Fibroblast of peridontal ligament (primary cell): ENCODE data around the gene EVA1A.

Experiments used
- DNase-seq: peaks from one replicate; pipeline ENCODE4 v3.0.0-alpha.2; 2010; ENCODE audit errors: extremely low read depth

Gene EVA1A

DNA sequence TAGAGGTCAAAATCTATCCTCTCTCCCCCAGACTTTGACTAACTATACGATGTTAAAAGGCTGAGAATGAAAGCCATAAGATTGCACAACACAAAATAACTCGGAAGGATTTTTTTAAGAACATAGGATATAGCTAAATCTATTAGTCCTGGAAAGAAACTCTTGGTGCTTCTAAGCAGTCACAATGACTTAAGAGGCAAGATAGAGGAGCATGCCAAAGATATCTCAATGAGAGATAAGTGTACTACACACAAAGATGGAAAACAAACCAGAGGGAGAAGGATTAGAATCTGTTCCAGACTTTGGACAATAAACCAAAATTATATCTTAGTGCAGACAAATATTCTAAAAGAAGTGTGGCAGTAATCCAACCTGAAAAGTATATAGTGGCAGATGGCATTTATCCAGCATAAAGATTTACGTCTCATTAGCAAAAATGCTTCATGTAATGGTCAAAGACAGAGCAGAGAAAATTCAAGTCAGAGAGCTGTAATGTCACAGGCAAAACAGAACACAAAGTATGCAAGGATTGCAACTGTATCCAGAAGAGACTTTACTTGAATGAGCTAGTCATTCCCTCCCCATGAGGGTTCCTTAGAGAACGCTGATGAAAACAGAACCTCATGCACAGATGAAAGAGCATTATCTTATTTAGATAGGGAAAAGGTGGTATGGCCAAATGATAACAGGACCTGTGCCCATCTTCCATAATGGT lies 28.8 kb upstream of the EVA1A start:
- peak; percentile 45 for DNase-seq

DNA sequence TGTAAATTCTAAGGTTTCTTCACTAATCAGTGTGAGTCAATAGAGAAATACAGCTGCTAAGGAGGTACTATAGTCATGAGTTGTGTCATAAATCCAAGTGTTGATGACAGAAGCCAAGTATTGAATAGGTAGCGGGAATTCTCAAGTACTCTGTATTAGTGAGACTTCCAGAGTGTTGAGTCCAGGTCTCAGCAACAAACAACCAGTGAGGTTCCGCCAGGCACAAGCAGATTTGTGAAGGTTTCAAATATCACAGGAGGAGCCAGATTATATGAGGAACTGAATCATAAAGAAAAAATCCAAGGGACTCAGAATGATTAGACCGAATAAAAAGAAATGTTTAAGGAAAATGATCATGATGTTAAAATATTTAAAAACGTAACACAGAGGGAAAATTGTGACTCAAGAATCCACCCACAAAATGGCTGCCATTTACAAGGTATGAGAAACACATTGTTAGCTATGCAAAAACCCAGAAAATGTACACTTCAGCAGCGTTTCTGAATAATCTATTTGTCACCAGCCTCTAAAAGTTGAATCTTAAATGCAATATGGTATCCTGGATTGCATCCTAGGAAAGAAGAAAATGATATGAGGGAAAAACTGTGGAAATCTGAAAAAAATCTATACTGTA lies 27.3 kb upstream of the EVA1A start:
- DNase-seq, result peak; percentile 83

DNA sequence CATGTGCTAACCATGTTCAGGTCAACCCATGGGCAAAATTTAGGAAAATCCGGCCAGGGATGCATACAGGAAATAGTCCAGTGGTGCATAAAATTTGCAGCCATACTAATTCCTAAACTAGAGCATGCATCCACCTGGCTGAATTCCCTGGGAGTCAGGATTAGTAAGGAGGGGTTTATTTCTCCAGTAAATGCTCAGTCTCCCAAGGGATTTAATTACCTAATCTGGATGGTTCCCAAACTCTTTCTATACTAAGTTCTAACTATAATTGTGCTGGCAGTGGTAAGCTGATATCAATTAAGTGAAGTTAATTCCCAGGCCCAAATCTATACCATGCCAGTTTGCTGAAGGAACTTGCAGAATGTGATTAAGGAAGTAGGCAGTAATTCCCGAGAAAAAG lies 26.2 kb upstream of the EVA1A start:
- DNase-seq, result no peak

DNA sequence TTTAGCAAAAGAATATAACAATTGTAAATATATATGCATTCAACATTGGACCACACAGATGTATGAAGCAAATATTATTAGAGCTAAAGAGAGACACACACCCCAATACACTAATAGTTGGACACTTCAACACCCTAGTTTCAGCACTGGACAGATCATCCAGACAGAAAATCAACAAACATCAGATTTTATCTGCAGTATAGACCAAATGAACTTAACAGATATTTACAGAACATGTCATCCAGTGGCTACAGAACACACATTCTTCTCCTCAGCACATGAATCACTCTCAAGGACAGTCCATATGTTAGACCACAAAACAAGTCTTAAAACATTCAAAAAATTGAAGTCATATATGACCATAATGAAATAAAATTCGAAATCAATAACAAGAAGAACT lies 22.1 kb upstream of the EVA1A start:
- no peak for DNase-seq

DNA sequence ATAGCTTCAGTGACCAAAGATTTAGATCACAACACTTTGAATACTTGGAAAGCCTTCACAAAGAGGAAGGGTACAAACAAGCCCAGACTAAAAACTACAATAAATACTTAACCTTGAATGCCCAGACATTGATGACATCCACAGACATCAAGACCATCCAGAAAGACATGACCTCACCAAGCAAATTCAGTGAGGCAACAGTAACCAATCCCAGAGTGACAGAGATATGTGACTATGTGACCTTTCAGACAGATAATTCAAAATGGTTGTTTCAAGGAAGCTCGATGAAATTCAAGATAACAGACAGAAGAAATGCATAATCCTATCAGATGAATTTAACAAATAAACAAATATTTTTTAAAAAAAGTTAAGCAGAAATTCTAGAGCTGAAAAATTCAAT lies 19.9 kb upstream of the EVA1A start:
- no peak for DNase-seq

DNA sequence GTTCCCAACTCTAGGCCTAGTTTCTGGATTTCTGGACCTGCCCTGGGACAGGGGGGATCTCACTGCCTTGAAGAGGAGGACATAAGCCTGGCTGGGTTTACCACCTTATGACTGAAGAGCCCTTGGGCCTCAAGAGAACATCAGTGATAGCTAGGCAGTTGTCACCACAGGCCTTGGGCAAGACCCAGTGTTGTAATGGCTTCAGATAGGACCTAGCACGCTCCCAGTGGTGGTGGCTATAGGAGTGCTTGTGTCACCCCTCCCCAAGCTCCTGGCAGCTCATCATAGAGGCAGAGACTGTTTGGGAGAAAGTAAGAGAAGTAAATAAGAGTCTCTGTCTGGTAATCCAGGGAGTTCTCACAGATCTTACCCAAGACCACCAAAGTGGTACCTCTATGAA lies 19.4 kb upstream of the EVA1A start:
- DNase-seq, result no peak

DNA sequence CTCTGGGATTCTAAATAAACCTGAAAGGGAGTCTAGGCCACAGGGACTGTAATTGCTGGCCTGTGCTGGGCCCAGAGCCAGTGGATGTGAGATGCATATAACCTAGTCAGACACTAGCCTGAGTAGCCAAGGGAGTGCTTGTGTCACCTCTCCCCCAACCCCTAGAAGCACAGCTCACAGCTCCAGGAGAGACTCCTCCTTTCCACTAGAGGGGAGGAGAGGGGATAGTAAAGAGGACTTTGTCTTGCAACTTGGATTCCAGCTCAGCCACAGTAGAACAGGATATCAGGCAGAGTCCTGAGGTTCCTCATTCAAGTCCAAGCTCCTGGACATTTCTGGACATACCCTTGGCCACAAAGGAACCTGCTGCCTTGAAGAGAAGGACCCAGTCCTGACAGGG lies 18.4 kb upstream of the EVA1A start:
- DNase-seq, result no peak

DNA sequence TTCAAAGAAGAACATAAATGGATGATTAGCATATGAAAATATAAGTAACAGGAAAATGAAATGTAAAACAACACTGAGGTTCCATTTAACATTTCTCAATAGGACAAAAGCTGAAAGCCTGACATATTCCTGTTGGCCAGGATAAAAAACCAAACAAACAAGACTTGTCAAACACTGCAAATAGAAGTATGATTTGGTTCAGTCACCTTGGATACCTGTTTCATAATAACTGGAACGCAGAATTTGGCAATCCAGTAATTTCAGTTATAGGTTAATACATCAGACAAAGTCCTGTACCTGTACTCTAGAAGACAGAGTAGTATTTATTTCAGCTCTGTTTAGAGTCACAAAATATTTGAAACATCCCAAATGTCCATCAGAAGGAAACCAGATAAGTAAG lies 16.5 kb upstream of the EVA1A start:
- no peak for DNase-seq

DNA sequence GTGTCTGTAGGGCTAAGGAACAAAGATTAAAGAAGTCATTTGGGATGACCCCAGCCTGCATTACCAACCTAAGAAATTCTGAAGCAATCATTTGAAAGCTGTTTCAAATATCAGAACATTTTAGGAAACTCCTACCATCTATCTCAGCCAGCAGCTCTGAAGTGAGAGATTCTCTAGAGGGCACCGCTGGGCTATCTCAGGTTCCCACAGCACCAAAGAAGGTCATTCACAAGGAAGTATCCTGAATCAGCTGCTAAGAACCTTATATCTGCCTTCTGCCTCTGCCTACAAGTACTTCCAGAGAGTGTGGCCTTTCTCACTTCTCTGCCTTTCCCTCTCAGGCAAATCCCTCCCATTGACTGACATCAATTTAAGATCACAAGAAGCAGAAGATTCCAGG lies 13.4 kb upstream of the EVA1A start:
- DNase-seq, result peak; percentile 48

DNA sequence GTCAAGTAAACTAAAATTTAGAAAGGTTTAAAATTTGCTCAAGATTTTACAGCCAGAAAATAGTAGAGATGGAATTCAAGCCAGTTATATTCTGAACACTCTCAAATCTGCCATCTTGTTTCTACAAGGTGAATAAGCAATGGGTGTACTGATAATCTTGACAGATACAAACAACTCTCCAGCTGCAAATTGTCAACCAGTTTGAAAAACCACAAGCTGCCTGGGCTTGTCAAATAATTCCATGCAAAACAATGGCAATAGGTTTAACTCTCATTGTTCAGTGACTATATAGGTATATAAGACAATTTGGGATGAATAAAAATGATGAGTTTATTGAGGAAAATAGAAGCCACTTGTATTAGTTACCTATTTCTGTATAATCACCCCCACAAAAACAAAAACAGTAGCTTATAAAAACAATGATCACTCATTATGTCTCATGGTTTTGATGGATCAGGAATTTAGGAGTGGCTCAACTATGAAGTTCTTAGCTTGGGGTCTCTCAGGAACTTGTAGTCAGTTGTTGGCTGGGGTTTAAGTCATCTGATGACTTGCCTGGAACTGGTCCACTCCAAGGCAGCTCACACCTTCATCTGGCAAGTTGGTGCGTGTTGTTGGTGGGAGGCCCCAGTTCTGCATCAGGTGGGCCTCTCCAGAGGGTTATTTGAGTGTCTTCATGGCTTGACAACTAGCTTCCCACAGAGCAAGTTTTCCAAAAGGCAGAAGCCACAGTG lies 12.6 kb upstream of the EVA1A start:
- DNase-seq, result no peak

DNA sequence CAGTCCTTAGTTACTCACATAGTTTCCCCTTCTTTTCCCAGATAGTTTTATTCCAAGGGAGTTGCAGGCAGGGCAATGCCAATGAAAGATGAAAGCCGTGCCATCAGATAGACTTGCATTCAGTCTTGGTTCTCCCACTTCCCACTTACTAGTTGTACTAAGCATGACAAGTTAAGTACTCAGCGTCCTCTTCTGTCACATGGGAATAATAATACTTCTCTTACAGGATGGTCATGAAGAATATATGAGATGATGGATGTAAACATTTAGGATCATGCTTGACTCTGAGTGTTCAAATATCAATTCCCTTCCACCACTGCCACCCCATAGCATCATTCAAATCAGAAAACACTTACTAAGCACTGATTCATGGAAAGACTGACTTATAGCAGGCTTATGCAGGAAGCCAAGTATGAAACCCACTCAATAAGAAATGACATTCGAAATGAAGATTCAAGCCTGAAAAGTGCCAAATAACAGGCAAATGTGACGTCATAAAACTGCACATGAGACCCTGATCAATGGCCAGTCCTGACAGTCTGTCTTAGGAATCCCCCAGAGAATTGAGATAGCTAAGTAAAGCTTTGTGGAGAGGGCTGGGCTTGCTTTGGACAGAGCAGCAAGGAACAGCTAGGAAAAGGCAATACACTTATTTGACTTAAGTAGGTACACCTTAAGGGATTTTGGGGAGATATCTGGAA lies 11.1 kb upstream of the EVA1A start:
- peak; percentile 55 for DNase-seq

DNA sequence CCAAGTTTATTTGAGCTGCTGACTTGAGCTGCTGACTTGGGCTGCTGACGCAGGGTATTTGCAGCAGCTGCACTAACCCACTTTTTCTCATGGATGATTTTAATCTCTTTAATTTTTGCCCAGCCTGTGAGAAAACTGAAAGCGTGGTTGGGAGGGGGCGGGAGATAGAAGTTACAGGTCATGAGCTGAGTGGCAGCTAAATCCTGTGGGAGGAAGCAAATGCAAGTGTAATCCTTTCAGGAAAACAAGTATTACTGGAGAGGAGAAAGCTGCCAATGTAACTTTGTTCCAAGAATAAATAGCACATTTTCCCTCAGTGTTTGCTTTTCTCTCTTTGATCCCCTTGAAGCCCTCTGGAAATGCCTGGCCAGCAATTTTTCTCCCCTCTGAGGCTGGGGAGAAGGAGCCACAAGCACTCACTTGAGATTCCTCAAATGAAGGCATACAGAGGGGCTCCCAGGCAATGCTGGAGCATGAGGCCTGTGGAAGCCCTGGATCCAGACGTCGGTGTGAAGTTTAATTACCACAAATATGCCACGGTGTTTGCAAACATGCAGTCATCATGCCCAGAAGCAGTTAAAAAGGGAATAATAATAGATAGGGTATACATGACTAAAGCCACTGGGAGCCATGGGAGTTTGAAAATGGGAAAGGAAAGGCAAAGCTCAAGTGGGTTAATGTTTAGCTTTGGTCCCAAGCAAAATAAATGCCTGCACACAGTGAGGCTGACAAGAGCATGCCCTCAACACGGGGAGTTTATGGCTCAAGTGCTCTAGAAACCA lies 10.4 kb upstream of the EVA1A start:
- DNase-seq, result peak; percentile 80

DNA sequence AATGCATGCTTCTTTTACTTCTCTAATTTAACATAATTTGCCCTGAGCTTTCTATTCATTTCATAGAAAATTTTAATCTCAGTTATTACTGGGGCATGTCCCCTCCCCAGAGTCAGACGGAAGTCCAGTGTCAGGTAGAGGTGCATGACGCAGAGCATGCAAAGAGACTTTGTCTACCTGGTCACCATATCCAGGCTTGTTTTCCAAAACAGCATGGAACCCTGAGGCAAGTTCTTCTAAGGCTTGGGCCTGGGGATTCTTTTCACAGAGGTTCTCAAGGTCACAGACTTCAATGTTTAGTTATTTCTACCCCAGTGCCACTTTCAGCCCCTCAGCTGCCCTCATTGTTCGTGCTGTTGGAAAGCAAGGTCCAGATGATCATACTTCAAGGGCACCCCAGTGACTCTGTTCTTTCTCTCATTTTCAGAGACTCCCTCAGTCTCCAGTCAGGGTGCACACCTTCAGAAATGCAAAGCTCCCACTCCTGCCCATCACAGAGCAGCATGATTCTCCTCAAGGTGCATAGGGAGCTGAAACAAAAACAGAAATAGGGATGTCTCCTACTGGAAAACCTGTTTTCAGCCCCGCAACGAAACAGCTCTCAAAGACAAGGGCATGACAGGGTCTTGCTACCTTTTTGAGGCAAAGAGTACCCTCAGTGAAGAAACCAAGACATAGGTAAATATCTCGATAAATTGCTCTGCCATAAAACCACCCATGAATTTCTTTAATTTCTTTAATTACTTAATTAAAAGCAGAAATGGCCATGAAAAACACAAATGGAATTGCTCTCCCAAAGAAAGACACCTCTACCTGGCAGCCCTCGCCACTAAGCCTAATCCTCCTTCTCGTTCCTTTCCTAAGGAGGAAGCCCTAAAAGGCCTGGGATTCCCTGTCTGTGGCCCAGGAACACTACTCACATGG lies 9.5 kb upstream of the EVA1A start:
- no peak for DNase-seq

DNA sequence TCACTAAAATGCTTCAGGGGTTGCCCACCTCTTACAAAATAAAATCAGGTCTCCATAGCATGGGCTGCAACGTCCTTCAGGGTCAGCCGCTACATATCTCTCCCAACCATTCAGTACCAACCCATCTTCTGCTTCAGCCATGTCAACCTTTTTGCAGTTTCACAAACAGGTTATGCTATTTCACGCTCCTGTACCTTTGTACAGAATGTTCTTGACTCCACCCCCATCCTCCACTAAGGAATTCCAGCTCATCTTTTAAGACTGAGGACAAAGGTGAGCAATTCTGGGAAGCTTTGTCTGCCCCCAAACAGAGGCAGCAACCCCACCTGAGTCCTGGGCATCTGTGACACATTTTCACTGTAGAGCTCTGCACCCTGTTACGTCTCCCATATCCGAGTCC lies 8.8 kb upstream of the EVA1A start:
- no peak for DNase-seq

DNA sequence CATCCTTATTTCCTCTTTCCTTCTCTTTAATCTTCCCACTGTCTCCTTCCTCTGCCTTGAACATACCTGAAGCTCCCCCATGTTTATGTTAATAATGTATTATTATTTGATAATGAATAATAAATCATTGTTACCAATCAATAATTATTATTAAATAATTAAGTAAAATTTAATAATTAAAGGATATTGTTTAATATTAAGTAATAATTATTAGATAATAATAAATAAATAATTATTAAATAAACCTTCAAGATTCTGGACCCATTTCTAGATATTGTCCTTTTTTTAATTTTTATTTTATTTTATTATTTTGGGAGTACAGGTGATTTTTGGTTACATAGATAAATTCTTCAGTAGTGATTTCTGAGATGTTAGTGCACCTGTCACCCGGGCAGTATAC lies 7.4 kb upstream of the EVA1A start:
- DNase-seq, result no peak

DNA sequence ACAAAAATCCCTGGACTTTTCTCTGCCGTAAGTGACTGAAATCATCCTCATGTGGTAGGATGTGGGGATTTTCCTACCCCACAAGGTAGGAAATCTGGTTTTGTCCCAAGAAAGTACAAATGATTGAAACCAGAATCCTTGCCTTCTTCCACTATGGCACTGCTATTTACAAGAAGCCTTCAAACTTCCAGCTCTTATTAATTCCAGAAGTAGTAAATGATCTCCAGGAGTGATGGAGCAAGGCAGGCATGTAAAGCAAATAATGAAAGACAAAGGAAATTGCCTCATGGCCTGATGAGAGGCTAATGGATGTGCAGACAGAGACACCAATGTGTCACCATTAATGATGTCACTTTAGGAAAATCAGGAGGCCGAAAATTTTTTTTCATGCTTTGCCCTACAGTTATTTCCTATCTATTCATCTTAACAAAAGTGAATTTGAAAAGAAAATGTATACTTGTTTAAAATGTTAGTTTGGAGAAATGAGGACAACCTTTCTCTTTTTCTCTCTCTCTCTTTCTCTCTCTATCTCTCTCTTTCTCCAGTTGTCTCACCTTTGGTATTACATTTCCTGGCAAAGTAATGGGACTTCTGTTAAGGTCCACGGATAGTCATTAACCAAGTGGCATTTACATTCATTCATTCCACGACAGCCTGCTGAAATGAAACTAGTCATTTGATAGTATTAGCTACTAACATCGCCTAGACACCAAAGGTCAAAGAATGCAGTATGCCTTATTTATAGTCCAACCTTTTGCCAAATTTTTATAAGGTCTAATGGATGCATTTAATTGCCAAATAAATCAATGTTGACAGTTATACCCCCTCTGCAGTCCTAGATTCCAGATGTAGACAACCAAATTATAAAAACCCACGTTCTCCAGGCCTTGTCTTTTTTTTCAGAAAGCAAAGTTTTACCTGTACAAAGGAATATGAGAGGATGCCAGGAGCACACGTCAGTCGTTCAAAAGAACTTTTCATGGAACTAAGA lies 5.0 kb upstream of the EVA1A start:
- peak; percentile 35 for DNase-seq

DNA sequence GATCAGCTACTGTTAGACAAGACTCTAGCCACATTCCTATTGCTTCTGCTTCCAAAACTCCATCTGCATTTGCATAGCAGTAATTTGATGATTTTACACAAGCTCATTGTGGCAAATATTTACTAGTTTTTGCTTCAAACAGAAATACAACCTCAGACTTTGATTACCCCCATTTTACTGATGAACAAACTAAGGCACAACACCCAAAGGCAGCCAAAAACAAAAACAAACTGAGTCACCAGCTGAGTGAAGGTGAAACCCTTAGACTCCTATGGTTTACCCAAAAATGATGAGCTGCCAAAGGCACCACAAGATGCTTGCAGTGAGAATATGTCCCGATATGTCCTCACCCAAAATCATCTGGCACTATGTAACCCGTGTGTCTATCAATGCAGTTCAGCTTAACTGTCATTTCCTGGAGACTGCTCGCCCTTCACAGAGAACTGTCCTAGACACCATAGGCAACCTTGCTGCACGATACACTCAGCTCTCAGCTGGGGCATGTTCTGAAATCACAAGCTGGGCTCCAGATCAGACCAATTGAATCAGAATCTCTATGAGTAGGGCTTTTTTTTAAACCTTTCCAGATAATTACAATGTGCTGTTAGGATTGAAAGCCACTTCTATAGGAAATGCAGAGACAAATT lies 4.1 kb upstream of the EVA1A start:
- DNase-seq, result no peak

DNA sequence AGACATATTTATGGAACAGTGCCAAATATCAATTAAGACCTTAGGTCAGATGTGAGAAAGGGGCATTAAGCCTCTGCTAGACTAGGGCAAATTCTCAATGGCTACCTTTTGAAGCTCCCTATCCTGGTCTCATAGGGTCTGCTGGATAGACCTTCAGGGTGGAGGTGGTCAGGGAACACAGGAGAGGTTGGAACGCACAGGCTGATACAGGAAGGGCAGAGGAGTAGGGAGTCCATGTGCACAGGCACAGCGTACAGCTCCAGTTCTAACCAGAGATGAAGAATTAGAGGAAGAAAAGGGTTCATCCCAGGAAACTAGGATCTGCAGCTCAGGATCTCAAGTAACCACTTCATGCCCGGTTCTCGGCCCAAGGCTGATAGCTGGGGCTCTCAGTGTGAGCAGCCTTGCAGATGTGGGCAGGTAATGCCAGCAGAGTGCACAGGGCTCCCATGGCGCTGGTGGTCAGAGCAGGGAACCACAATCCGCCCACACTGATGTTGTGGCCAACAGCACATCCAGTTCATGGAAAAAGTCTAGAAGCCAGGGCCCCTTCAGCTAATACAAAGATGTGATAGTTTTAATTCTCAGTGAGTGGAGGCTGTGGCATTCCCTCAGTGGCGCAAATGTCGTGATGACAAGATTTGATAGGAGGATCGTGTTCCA lies 3.4 kb upstream of the EVA1A start:
- no peak for DNase-seq
